B cell (primary cell): ENCODE measurements around the gene WDR76. TPM values are rescaled to one million over a fixed set of nuclear protein-coding genes. Genes with fewer than 3 reads are reported as not detected.

Experiments
- ATAC-seq: fragments of 200-7000 bp; cut with Tn5 transposase; one replicate; pipeline ENCODE4 v1.10.0; 2021; ENCODE audit warnings: low read depth, mild to moderate bottlenecking, moderate number of reproducible peaks, moderate library complexity
- CTCF ChIA-PET: fragments of 350-600 bp; sonication (Branson Sonifier 250); formaldehyde crosslinking; loops from one replicate; lab custom pipeline; 2021; ENCODE audit warnings: antibody characterized with exemption, inconsistent platforms; lab: Charles Lee
- POLR2A ChIA-PET: fragments of 350-600 bp; sonication (Branson Sonifier 250); formaldehyde crosslinking; loops from one replicate; lab custom pipeline; 2021; ENCODE audit warnings: antibody characterized with exemption; lab: Charles Lee
- DNase-seq: peaks from one replicate; pipeline ENCODE4 v3.0.0; 2013
- H2AFZ ChIP-seq: 2 replicates; pipeline ENCODE4 v1.6.1; 2012; ENCODE audit warnings: mild to moderate bottlenecking, low read depth, low read length; ENCODE audit not compliant: insufficient read depth, poor library complexity, severe bottlenecking
- H3K27ac ChIP-seq, 2 donors: 1 replicate in 1 of 2; 2 replicates in 1 of 2; pipeline ENCODE4 v1.5.1; 2012 to 2013; ENCODE audit warnings: low read length in 2 of 2, mild to moderate bottlenecking in 2 of 2, moderate library complexity in 1 of 2
- H3K27me3 ChIP-seq, 4 experiments: fragments of 200-600 bp in 1 of 4; sonication (generic) in 1 of 4; replicated peaks in 1 of 4; 1 replicate in 2 of 4; 2 replicates in 2 of 4; pipeline versions ENCODE4 v1.6.1 to v1.7.0; 2013 to 2016; ENCODE audit warnings: low read length in 3 of 4, mild to moderate bottlenecking in 2 of 4, mixed read lengths in 1 of 4, moderate library complexity in 1 of 4; ENCODE audit not compliant: insufficient read depth in 4 of 4, control insufficient read depth in 3 of 4; ENCODE audit errors: control extremely low read depth in 1 of 4
- H3K36me3 ChIP-seq, 2 experiments: replicated peaks in 1 of 2; 1 replicate in 1 of 2; 2 replicates in 1 of 2; pipeline versions ENCODE4 v1.6.1 to v1.7.1; 2013; ENCODE audit warnings: low read length in 1 of 2; ENCODE audit not compliant: insufficient read depth in 2 of 2, control insufficient read depth in 1 of 2; ENCODE audit errors: control extremely low read depth in 1 of 2, extremely low read depth in 1 of 2
- H3K4me1 ChIP-seq, 2 donors: fragments of 200-600 bp in 1 of 2; sonication (generic) in 1 of 2; 1 replicate in 1 of 2; 2 replicates in 1 of 2; pipeline versions ENCODE4 v1.5.1 to v1.6.1; 2013 to 2017; ENCODE audit warnings: low read length in 2 of 2; ENCODE audit not compliant: control insufficient read depth in 2 of 2, insufficient read depth in 2 of 2
- H3K4me2 ChIP-seq: replicated peaks from 2 replicates; pipeline ENCODE3; 2012; ENCODE audit warnings: mild to moderate bottlenecking, low read depth, low read length; ENCODE audit not compliant: poor library complexity, severe bottlenecking
- H3K4me3 ChIP-seq, 5 experiments: fragments of 200-600 bp in 1 of 5; sonication (generic) in 1 of 5; 1 replicate in 3 of 5; 2 replicates in 2 of 5; pipeline versions ENCODE4 v1.5.1 to v1.7.0; 2011 to 2016; ENCODE audit warnings: low read length in 4 of 5, mild to moderate bottlenecking in 4 of 5, low read depth in 2 of 5, control low read depth in 1 of 5, moderate library complexity in 1 of 5; ENCODE audit not compliant: insufficient read depth in 1 of 5; ENCODE audit errors: control extremely low read depth in 1 of 5, extremely low read depth in 1 of 5
- H3K79me2 ChIP-seq: fragments of 200-600 bp; sonication (generic); one replicate; pipeline ENCODE4 v1.6.0; 2016; ENCODE audit warnings: low read length; ENCODE audit not compliant: control insufficient read depth, insufficient read depth
- H3K9ac ChIP-seq: fragments of 200-600 bp; sonication (generic); 2 replicates; pipeline ENCODE4 v1.6.1; 2017; ENCODE audit warnings: mild to moderate bottlenecking, low read length, moderate library complexity
- H3K9me3 ChIP-seq, 3 donors: one replicate each; pipeline versions ENCODE4 v1.6.1 to v1.7.1; 2013; ENCODE audit warnings: low read length in 2 of 3; ENCODE audit not compliant: control insufficient read depth in 2 of 3, insufficient read depth in 1 of 3; ENCODE audit errors: control extremely low read depth in 1 of 3
- H4K20me1 ChIP-seq: 2 replicates; pipeline ENCODE4 v1.6.0; 2012; ENCODE audit warnings: mild to moderate bottlenecking, low read length; ENCODE audit not compliant: insufficient read depth, control insufficient read depth, poor library complexity, severe bottlenecking
- H3K27ac Mint-ChIP-seq: one replicate; pipeline ENCODE4 v1.8.0; 2021; ENCODE audit warnings: mixed read lengths
- H3K27me3 Mint-ChIP-seq: one replicate; pipeline ENCODE4 v1.8.0; 2021; ENCODE audit warnings: mixed read lengths
- H3K4me1 Mint-ChIP-seq: one replicate; pipeline ENCODE4 v1.8.0; 2021; ENCODE audit warnings: mixed read lengths
- H3K4me3 Mint-ChIP-seq: one replicate; pipeline ENCODE4 v1.8.0; 2021; ENCODE audit warnings: mixed read lengths
- H3K9me3 Mint-ChIP-seq: one replicate; pipeline ENCODE4 v1.8.0; 2022; ENCODE audit warnings: mixed read lengths; ENCODE audit not compliant: insufficient read depth
- EZH2 ChIP-seq: IDR thresholded peaks from 2 replicates; pipeline ENCODE4 v1.6.1; 2012; ENCODE audit warnings: borderline replicate concordance, low read depth, mild to moderate bottlenecking, moderate library complexity, low read length; ENCODE audit not compliant: insufficient read depth, poor library complexity, severe bottlenecking
- WGBS: methylation state at CpG from one replicate; pipeline ENCODE4 v1.1.5; 2013; ENCODE audit warnings: missing lambda C conversion rate; ENCODE audit not compliant: insufficient coverage; 5-methylcytosine and 5-hydroxymethylcytosine counted together
- intact Hi-C: fragments of 100-400 bp; cut with micrococcal nuclease; formaldehyde crosslinking; loops from one replicate; pipeline ENCODE4 v1.10.0; 2022
- polyA plus RNA-seq: library from polyadenylated mRNA; depleted of rRNA; stranded (reverse); fragments of >200 nt; gene quantifications from 2 replicates; pipeline ENCODE4 v1.2.3, GENCODE V29; 2012
- total RNA-seq, 2 donors: library from RNA; stranded (reverse); fragments of 120-200 nt in 1 of 2; gene quantifications; 1 replicate in 1 of 2; 2 replicates in 1 of 2; pipeline versions ENCODE4 v1.2.3 to v1.2.4, GENCODE V29; 2013 to 2022
- TF ChIP-seq, protein P1 (sequence below): fragments of 200-600 bp; IDR thresholded peaks from one replicate; pipeline ENCODE4 v1.8.0; 2022; ENCODE audit warnings: antibody characterized with exemption, mild to moderate bottlenecking

The WDR76 gene
- total and polyA plus RNA-seq, 2 donors (not counting 1 experiment from before 2014, with no cell fraction given), result 1.9 to 12.7 TPM

DNA sequence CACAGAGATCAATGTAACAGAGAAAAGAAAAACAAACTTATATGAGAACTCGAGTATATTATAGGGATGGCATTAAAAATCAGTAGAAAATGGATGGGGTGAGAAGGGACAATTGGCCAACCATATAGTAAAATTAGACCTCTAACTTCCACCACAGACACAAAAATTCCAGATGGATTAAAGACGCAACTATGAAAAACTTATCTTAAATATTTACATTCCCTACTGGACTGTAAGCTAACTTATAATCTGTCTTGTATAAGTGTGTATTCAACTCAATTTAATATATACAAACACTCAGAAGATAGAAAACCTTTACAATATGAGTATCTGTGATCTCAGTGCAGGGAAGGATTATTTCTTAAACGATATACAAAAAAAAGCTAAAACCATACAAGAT lies 5.3 kb upstream of the WDR76 start:
- DNase-seq, result no peak
- Histone ChIP-seq H4K20me1 (peaks cover 26% of the 10 kb centered on the region), H3K4me2 (no peak overlapping the region), H3K4me3 (no peak overlapping the region), H3K27me3 (no peaks in the 10 kb centered on the region), H3K9ac (no peak overlapping the region), H3K27ac (no peak overlapping the region), H3K36me3 (peaks cover 1 to 16% of the 10 kb centered on the region in 2 experiments), H3K4me1 (peaks cover 13 to 27% of the 10 kb centered on the region in 2 donors), H3K9me3 (no peaks in the 10 kb centered on the region), H2AFZ (no peak overlapping the region), H3K79me2 (peaks cover 84% of the 10 kb centered on the region)
- TF ChIP-seq, protein P1, sequence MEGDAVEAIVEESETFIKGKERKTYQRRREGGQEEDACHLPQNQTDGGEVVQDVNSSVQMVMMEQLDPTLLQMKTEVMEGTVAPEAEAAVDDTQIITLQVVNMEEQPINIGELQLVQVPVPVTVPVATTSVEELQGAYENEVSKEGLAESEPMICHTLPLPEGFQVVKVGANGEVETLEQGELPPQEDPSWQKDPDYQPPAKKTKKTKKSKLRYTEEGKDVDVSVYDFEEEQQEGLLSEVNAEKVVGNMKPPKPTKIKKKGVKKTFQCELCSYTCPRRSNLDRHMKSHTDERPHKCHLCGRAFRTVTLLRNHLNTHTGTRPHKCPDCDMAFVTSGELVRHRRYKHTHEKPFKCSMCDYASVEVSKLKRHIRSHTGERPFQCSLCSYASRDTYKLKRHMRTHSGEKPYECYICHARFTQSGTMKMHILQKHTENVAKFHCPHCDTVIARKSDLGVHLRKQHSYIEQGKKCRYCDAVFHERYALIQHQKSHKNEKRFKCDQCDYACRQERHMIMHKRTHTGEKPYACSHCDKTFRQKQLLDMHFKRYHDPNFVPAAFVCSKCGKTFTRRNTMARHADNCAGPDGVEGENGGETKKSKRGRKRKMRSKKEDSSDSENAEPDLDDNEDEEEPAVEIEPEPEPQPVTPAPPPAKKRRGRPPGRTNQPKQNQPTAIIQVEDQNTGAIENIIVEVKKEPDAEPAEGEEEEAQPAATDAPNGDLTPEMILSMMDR, result no peak
- TF ChIP-seq EZH2, result no peak
- no CpG with 5 or more reads among the region's 3 CpGs for WGBS
- POLR2A ChIA-PET, result interaction anchor here (1.4 kb wide), 1 partner anchor 30 kb away, joined by 3 read pairs; no protein-coding TSS in a partner anchor
- CTCF ChIA-PET, result no interaction called here
- H3K27ac Mint-ChIP-seq, result no peak overlapping the region
- no peaks in the 10 kb centered on the region for H3K27me3 Mint-ChIP-seq
- no peak overlapping the region for H3K4me3 Mint-ChIP-seq
- no peaks in the 10 kb centered on the region for H3K9me3 Mint-ChIP-seq
- ATAC-seq, result no peak
- intact Hi-C loops, result no loop called here
- peaks cover 33% of the 10 kb centered on the region for H3K4me1 Mint-ChIP-seq
